ENCODE data around the gene ENTPD7.

Gene ENTPD7

GRCh38 chr10:99647601-99648151 lies 11.6 kb upstream of the ENTPD7 start:
- DNase-seq (ENCODE audit: low spot score): no peak

- no peak for DNase-seq (ENCODE audit: low spot score)
Observed at GRCh38 chr10:99648717-99649116, 10.6 kb upstream of the ENTPD7 start.

DNA sequence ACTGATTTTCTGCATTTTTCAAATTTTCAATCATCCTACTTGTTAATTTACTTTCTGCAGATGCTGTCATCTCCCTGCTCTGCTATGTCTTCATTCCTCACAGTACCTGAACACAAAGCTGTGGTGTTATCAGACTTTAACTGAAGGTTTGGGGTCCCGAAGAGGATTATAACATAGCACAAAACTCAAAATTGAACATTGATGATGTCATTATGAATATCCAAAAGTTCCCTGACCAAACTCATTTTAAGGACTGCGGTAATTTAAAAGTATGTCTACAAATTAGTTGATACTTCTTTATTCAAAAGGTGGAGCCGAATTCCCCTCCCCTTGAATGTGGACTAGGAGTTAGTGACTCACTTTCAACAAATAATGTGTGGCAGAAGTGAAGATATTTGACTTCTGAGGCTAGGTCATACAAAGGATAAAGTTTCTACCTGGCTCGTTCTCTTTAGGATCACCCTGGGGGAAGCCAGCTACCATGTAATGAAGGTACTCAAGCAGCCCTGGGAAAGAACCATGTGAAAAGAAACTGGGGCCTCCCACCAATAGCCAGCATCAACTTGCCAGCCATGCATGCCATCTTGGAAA lies 6.4 kb upstream of the ENTPD7 start:
- DNase-seq (ENCODE audit: low spot score): no peak

GRCh38 chr10:99654390-99655175 lies 4.7 kb upstream of the ENTPD7 start:
- no peak for DNase-seq (ENCODE audit: low spot score)

DNA sequence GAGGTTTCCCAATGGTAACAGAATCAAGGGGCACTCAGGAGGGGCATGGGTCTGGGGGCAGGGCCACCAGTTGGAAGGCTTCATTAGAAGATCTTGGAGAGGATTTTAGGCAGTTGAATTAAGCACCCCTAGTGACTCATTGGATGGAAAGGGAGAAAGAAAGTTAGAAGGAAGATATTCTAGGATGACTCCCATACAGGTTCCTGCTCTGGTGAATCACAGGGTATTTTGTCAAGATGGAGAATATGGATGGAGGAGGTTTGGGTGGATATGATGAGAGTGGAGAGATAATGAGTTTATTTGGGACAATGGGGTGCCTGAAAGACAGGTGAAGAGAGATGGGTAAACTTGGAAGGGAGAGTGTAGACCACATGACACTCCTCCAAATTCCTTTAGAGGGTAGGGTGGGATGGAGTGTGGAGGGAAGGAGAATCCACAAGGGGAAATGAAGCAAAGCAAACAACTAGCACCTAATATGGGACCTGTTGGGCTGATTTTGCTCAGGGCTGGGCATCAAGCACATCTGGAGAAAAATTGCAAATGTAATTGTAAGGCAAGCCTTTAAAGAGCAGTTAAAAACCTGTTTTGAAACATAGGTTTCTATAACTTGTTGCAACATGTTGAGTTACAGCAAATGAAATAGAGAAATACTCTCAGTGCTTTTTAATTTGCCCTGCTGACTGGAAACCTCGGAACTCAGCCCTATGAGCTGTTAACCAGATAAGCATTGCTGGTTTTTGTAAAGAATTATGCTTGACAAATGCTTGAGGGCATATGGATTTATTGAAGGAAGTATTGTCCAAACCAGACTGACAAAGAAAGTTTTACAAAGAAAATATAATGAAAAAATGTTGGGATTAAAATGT lies 2.9 kb upstream of the ENTPD7 start:
- DNase-seq (ENCODE audit: low spot score): no peak

- DNase-seq (ENCODE audit: low spot score): no peak
Observed at GRCh38 chr10:99658622-99659030, 683 bp upstream of the ENTPD7 start.

GRCh38 chr10:99659868-99660366 lies 608 bp downstream of the ENTPD7 start:
- no peak for DNase-seq (ENCODE audit: low spot score)

DNA sequence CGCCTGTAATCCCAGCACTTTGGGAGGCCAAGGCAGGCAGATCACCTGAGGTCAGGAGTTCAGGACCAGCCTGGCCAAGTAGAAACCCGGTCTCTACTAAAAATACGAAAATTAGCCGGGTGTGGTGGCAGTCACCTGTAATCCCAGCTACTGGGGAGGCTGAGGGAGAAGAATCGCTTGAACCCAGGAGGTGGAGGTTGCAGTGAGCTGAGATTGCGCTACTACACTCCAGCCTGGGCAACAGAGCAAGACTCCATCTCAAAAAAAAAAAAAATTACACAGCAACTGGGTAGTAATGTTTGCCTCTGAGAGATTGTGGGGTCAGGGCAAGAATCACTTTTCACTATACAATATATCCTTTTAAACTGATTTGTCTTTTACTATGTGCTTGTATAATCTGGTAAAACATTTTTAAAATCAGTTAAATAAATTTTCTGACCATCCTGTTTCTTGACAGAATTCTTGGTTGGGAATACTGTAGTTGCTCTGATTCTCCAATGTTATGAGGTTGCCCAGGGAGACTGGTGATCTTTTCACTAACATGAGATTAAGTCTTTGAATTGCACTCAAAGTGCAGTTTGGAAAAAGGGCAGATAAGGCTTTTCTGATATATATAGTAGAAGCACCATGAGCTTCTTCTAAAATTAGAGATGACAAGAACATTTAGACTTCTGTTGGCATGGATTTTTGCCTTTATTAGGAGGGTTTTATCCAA lies 1.5 kb downstream of the ENTPD7 start:
- DNase-seq (ENCODE audit: low spot score): no peak

DNA sequence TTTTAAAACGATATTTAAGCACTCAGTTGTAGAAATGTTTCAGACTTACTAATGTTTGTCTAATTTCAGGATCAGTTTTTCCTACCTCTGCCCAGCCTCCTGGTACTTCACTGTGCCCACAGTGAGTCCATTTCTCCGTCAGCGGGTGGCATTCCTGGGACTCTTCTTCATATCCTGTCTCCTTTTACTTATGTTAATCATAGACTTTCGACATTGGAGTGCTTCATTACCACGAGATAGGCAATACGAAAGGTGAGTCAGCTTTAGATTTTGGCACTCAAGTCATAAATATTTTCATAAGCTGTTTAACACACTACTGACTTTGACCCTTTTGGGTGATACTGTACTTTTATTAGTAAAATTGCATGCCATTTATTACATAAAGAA lies 2.1 kb downstream of the ENTPD7 start:
- peak; percentile 70 for DNase-seq (ENCODE audit: low spot score)

GRCh38 chr10:99665304-99665703 lies 6.0 kb downstream of the ENTPD7 start:
- no peak for DNase-seq (ENCODE audit: low spot score)

GRCh38 chr10:99667108-99667751 lies 7.9 kb downstream of the ENTPD7 start:
- peak; percentile 62 for DNase-seq (ENCODE audit: low spot score)

GRCh38 chr10:99671386-99671785 lies 12.1 kb downstream of the ENTPD7 start:
- DNase-seq (ENCODE audit: low spot score): no peak

DNA sequence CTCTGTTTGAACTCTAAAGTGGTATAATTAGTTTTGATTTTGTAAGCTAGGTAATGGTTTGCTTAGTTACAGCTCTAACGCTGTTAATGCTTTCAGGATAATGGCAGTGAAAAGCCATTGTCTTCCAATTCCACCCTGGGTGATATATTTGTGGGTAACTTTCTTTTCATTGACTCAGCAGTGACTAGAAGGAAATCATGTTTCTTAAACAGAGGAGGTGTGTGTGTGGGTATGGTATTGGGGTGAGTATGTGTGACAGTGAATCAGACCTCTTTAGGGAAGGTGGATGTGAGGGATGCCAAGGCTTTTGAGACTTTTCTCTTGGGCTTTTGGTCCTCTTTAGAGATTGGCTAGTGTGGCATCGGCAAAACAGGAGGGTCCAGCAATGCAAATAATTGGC lies 13.6 kb downstream of the ENTPD7 start:
- no peak for DNase-seq (ENCODE audit: low spot score)

DNA sequence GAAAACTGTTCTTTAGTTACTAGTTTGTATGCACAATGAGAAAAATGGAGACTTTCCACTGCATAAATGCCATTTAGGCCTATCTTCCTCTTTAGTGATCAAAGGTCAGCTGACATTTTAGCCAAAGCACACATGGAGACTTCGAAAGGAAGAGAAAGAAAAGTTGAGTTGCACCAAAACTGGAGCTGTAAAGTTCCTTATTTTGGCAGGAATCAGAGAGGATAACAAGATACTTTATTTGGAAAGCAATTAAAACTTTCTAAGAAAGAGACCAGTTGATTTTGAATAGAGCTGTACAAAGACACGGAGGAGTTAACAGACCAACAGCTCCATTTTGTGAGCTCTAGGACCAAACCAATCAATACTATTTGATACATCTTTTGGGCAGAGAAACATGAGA lies 14.2 kb downstream of the ENTPD7 start:
- no peak for DNase-seq (ENCODE audit: low spot score)

DNA sequence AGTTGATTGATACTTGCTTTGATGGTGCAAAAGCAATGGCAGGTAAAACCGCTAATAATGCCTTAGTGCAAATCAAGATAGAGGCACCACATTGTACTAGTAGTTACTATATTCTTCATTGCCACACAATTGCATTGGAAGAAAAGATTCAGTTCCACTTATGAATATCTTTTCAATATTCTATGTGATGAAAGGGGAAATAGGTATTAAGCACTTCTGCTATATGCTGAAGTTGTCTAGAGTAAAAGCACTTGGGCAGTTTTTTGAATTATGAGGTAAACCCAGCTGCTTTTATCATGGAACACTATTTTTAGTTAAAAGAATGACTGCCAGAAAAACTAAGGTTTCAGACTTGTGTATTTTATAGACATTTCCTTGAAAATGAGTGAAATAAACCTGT lies 15.5 kb downstream of the ENTPD7 start:
- no peak for DNase-seq (ENCODE audit: low spot score)

- DNase-seq (ENCODE audit: low spot score): no peak
Observed at GRCh38 chr10:99676426-99676825, 17.1 kb downstream of the ENTPD7 start.

- no peak for DNase-seq (ENCODE audit: low spot score)
Observed at GRCh38 chr10:99676895-99677294, 17.6 kb downstream of the ENTPD7 start.

- DNase-seq (ENCODE audit: low spot score): no peak
Observed at GRCh38 chr10:99678921-99679320, 19.6 kb downstream of the ENTPD7 start.

GRCh38 chr10:99681553-99681952 lies 22.2 kb downstream of the ENTPD7 start:
- DNase-seq (ENCODE audit: low spot score): no peak

DNA sequence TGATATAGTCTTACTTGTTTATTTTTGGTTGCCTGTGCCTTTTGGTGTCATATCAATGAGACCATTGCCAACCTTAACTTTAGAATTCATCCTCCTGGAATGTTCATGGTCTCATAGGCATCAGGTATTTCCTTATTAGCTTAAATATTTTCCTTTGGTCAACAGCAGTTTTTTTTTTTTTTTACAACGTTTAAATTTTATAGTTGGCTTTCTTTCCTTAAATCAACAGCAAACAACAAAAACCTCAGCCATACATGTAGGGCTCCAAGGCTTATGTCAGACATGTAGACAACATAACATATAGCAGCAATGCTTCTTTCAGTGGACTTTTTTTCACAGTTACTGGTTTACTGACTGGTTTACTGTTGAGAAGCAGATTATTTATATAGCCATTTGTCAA lies 22.7 kb downstream of the ENTPD7 start:
- no peak for DNase-seq (ENCODE audit: low spot score)

DNA sequence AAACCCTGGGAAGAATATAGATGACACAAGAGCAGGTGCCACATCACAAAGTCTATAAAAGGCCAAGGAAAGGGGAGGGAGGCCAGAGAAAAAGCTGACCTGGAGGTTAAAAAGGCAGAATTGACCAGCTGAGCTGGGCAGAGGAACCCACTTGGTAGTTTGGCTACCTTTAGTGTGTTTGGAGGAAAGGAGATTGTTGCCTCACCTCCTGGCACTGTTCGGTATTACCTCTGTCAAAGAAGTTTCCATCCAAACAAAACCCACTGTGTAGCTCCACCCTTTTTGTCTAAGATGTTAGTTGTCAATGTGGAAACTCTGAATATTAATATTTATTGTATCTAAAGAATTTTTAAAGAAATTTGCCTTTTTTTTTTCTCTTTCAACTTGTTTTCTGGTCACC lies 23.4 kb downstream of the ENTPD7 start:
- no peak for DNase-seq (ENCODE audit: low spot score)

Measured in COLO829 (cell line).